HepG2 (cell line): ENCODE data around the gene DCAF8. TPM values are rescaled to one million over a fixed set of nuclear protein-coding genes. Genes with fewer than 3 reads are reported as not detected.
A peak's percentile ranks its signal among the peaks of the same experiment; 100 is the strongest.

Source experiments
- AHR ChIP-seq: IDR thresholded peaks from 2 replicates; pipeline ENCODE4 v1.6.1; 2018; ENCODE audit warnings: missing genetic modification reagents, missing compliant biosample characterization
- DR1 ChIP-seq: sonication (generic); formaldehyde crosslinking; IDR thresholded peaks from 2 replicates; pipeline ENCODE4 v1.8.0; 2021; ENCODE audit warnings: mild to moderate bottlenecking, missing genetic modification reagents, inconsistent platforms
- FOSL1 ChIP-seq: sonication (generic); formaldehyde crosslinking; IDR thresholded peaks from 2 replicates; pipeline ENCODE4 v1.9.0; 2021; ENCODE audit warnings: missing genetic modification reagents, borderline replicate concordance
- FOXM1 ChIP-seq: sonication (generic); formaldehyde crosslinking; IDR thresholded peaks from 2 replicates; pipeline ENCODE4 v1.5.0; 2020; ENCODE audit warnings: missing genetic modification reagents
- SMARCC2 ChIP-seq: fragments of 450-650 bp; IDR thresholded peaks from 2 replicates; pipeline ENCODE4 v1.6.1; 2017; ENCODE audit warnings: antibody characterized with exemption, mild to moderate bottlenecking
- SNAI1 ChIP-seq: sonication (generic); formaldehyde crosslinking; IDR thresholded peaks from 2 replicates; pipeline ENCODE4 v1.5.0; 2020; ENCODE audit warnings: mild to moderate bottlenecking, missing genetic modification reagents, borderline replicate concordance
- SP5 ChIP-seq: IDR thresholded peaks from 2 replicates; pipeline ENCODE4 v1.6.1; 2016; ENCODE audit warnings: low read depth, borderline replicate concordance
- SYNCRIP ChIP-seq: fragments of 200-400 bp; formaldehyde crosslinking; IDR thresholded peaks from 2 replicates; pipeline ENCODE4 v1.6.1; 2018; ENCODE audit warnings: mild to moderate bottlenecking, low read depth, low read length; ENCODE audit not compliant: insufficient read depth
- TSC22D2 ChIP-seq: sonication (generic); formaldehyde crosslinking; IDR thresholded peaks from 2 replicates; pipeline ENCODE4 v1.5.1; 2020; ENCODE audit warnings: missing genetic modification reagents, mild to moderate bottlenecking, borderline replicate concordance
- ZFP90 ChIP-seq: sonication (generic); formaldehyde crosslinking; IDR thresholded peaks from 2 replicates; pipeline ENCODE4 v1.8.0; 2022; ENCODE audit warnings: missing genetic modification reagents, mild to moderate bottlenecking, inconsistent platforms, borderline replicate concordance
- ZMYM2 ChIP-seq: sonication (generic); formaldehyde crosslinking; IDR thresholded peaks from 2 replicates; pipeline ENCODE4 v1.8.0; 2022; ENCODE audit warnings: mild to moderate bottlenecking, missing genetic modification reagents
- ZNF292 ChIP-seq: sonication (generic); formaldehyde crosslinking; IDR thresholded peaks from 2 replicates; pipeline ENCODE4 v1.8.1; 2022; ENCODE audit warnings: mild to moderate bottlenecking, low read depth, missing genetic modification reagents, borderline replicate concordance
- ZNF34 ChIP-seq: sonication (generic); formaldehyde crosslinking; IDR thresholded peaks from 2 replicates; pipeline ENCODE4 v1.4.0; 2020; ENCODE audit warnings: mild to moderate bottlenecking, missing genetic modification reagents, borderline replicate concordance
- ZNF350 ChIP-seq: sonication (generic); formaldehyde crosslinking; IDR thresholded peaks from 2 replicates; pipeline ENCODE4 v1.4.0; 2020; ENCODE audit warnings: mild to moderate bottlenecking, low read depth, missing genetic modification reagents, borderline replicate concordance
- ZNF460 ChIP-seq: sonication (generic); formaldehyde crosslinking; IDR thresholded peaks from 2 replicates; pipeline ENCODE4 v1.5.1; 2020; ENCODE audit warnings: missing genetic modification reagents, mild to moderate bottlenecking, borderline replicate concordance
- ZNF709 ChIP-seq: sonication (generic); formaldehyde crosslinking; IDR thresholded peaks from 2 replicates; pipeline ENCODE4 v1.5.0; 2020; ENCODE audit warnings: mild to moderate bottlenecking, missing genetic modification reagents
- ZNF891 ChIP-seq: sonication (generic); formaldehyde crosslinking; IDR thresholded peaks from 2 replicates; pipeline ENCODE4 v1.5.0; 2020; ENCODE audit warnings: mild to moderate bottlenecking, missing genetic modification reagents
- polyA plus RNA-seq, 8 experiments: library from polyadenylated mRNA; depleted of rRNA in 3 of 8; stranded (reverse) in 7 of 8; unstranded in 1 of 8; fragments of >200 nt; fragmentation: Illumina TruSeq in 4 of 8; extraction: Trizol in 4 of 8; gene quantifications; 2 replicates each; pipeline versions ENCODE4 v1.2.1 to v1.2.3, GENCODE V29; 2011 to 2016; ENCODE audit warnings: low read depth in 4 of 8, missing spikeins in 1 of 8, mixed read lengths in 1 of 8; ENCODE audit not compliant: insufficient read depth in 1 of 8
- total RNA-seq, 5 experiments: library from RNA; depleted of rRNA; stranded (reverse); fragments of >200 nt; fragmentation: Illumina TruSeq; extraction: Trizol; gene quantifications; 2 replicates each; pipeline ENCODE4 v1.2.3, GENCODE V29; 2016; ENCODE audit warnings: low read depth in 1 of 5
- TF ChIP-seq, protein P1 (sequence below): sonication (generic); formaldehyde crosslinking; conservative IDR thresholded peaks from 2 replicates; pipeline ENCODE4 v1.4.0; 2020; ENCODE audit warnings: mild to moderate bottlenecking, missing genetic modification reagents, moderate library complexity
- TF ChIP-seq, protein P2 (sequence below): sonication (generic); formaldehyde crosslinking; IDR thresholded peaks from 2 replicates; pipeline ENCODE4 v1.8.1; 2023; ENCODE audit warnings: mild to moderate bottlenecking, moderate library complexity, missing genetic modification reagents
- TF ChIP-seq, protein P3 (sequence below): sonication (generic); formaldehyde crosslinking; IDR thresholded peaks from 2 replicates; pipeline ENCODE4 v1.9.0; 2021; ENCODE audit warnings: missing genetic modification reagents, borderline replicate concordance
- TF ChIP-seq, protein P4 (sequence below): fragments of 450-650 bp; IDR thresholded peaks from 2 replicates; pipeline ENCODE4 v1.6.1; 2017; ENCODE audit warnings: mild to moderate bottlenecking

DCAF8 gene
- total and polyA plus RNA-seq, 2 of the 13 experiments (the other 11 are each of a cell fraction or from before 2014, with no cell fraction given): 73.4 to 79.8 TPM

- TF ChIP-seq, protein P1, sequence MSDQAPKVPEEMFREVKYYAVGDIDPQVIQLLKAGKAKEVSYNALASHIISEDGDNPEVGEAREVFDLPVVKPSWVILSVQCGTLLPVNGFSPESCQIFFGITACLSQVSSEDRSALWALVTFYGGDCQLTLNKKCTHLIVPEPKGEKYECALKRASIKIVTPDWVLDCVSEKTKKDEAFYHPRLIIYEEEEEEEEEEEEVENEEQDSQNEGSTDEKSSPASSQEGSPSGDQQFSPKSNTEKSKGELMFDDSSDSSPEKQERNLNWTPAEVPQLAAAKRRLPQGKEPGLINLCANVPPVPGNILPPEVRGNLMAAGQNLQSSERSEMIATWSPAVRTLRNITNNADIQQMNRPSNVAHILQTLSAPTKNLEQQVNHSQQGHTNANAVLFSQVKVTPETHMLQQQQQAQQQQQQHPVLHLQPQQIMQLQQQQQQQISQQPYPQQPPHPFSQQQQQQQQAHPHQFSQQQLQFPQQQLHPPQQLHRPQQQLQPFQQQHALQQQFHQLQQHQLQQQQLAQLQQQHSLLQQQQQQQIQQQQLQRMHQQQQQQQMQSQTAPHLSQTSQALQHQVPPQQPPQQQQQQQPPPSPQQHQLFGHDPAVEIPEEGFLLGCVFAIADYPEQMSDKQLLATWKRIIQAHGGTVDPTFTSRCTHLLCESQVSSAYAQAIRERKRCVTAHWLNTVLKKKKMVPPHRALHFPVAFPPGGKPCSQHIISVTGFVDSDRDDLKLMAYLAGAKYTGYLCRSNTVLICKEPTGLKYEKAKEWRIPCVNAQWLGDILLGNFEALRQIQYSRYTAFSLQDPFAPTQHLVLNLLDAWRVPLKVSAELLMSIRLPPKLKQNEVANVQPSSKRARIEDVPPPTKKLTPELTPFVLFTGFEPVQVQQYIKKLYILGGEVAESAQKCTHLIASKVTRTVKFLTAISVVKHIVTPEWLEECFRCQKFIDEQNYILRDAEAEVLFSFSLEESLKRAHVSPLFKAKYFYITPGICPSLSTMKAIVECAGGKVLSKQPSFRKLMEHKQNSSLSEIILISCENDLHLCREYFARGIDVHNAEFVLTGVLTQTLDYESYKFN (CRISPR knock-in tag): peak; percentile 83
- TF ChIP-seq ZNF350 (peak; percentile 39; the same call in 1 of the 2 replicates), SNAI1 (CRISPR knock-in tag) (no peak), ZNF709 (0 out of 2 replicates have a peak, but pooled peaks have one; percentile 40), ZNF292 (CRISPR knock-in tag) (no peak), SYNCRIP (no peak), ZNF891 (CRISPR knock-in tag) (no peak), AHR (CRISPR knock-in tag) (0 out of 2 replicates have a peak, but pooled peaks have one; percentile 47), ZFP90 (peak; percentile 40; the same call in 1 of the 2 replicates), SMARCC2 (no peak), FOXM1 (CRISPR knock-in tag) (no peak), DR1 (CRISPR knock-in tag) (no peak), SP5 (peak; percentile 87), FOSL1 (CRISPR knock-in tag) (no peak), TSC22D2 (CRISPR knock-in tag) (0 out of 2 replicates have a peak, but pooled peaks have one; percentile 21), ZNF34 (CRISPR knock-in tag) (no peak), ZNF460 (CRISPR knock-in tag) (no peak), ZMYM2 (CRISPR knock-in tag) (no peak)
- TF ChIP-seq, protein P2, sequence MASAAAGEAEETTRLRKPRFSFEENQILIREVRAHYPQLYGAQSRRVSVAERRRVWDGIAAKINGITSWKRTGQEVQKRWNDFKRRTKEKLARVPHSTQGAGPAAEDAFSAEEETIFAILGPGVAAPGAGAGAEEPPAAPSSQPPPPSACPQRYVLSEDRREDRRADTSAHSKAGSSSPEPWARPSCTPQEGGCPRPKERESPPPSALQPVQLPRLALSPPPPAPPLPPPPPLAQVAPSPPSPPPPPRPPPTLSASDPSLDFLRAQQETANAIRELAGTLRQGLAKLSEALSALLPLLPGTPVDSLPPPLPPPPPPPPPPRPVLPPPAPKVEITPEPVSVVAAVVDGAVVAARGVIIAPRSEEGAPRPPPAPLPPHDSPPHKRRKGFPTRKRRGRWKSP (CRISPR knock-in tag): no peak
- TF ChIP-seq, protein P3, sequence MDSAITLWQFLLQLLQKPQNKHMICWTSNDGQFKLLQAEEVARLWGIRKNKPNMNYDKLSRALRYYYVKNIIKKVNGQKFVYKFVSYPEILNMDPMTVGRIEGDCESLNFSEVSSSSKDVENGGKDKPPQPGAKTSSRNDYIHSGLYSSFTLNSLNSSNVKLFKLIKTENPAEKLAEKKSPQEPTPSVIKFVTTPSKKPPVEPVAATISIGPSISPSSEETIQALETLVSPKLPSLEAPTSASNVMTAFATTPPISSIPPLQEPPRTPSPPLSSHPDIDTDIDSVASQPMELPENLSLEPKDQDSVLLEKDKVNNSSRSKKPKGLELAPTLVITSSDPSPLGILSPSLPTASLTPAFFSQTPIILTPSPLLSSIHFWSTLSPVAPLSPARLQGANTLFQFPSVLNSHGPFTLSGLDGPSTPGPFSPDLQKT (CRISPR knock-in tag): no peak
- TF ChIP-seq, protein P4, sequence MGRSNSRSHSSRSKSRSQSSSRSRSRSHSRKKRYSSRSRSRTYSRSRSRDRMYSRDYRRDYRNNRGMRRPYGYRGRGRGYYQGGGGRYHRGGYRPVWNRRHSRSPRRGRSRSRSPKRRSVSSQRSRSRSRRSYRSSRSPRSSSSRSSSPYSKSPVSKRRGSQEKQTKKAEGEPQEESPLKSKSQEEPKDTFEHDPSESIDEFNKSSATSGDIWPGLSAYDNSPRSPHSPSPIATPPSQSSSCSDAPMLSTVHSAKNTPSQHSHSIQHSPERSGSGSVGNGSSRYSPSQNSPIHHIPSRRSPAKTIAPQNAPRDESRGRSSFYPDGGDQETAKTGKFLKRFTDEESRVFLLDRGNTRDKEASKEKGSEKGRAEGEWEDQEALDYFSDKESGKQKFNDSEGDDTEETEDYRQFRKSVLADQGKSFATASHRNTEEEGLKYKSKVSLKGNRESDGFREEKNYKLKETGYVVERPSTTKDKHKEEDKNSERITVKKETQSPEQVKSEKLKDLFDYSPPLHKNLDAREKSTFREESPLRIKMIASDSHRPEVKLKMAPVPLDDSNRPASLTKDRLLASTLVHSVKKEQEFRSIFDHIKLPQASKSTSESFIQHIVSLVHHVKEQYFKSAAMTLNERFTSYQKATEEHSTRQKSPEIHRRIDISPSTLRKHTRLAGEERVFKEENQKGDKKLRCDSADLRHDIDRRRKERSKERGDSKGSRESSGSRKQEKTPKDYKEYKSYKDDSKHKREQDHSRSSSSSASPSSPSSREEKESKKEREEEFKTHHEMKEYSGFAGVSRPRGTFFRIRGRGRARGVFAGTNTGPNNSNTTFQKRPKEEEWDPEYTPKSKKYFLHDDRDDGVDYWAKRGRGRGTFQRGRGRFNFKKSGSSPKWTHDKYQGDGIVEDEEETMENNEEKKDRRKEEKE: no peak
Measured at GRCh38 chr1:160193091-160193819, 69.1 kb downstream of the DCAF8 start (continued).
